ENCODE data around the gene CERS5.

- TF ChIP-seq POLR2A (IDR thresholded peaks at IDR 0.05) (no peak), EP300 (IDR thresholded peaks at IDR 0.05) (no peak)
- TF ChIP-seq, protein P1, sequence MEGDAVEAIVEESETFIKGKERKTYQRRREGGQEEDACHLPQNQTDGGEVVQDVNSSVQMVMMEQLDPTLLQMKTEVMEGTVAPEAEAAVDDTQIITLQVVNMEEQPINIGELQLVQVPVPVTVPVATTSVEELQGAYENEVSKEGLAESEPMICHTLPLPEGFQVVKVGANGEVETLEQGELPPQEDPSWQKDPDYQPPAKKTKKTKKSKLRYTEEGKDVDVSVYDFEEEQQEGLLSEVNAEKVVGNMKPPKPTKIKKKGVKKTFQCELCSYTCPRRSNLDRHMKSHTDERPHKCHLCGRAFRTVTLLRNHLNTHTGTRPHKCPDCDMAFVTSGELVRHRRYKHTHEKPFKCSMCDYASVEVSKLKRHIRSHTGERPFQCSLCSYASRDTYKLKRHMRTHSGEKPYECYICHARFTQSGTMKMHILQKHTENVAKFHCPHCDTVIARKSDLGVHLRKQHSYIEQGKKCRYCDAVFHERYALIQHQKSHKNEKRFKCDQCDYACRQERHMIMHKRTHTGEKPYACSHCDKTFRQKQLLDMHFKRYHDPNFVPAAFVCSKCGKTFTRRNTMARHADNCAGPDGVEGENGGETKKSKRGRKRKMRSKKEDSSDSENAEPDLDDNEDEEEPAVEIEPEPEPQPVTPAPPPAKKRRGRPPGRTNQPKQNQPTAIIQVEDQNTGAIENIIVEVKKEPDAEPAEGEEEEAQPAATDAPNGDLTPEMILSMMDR (IDR thresholded peaks at IDR 0.05): no peak
These were observed 39.6 kb downstream of the CERS5 start for GRCh38 chr12:50127546-50127945.
